GM06990 (cell line): ENCODE data around the gene ARSD.

Experiments
- DNase-seq: peaks from one replicate; pipeline ENCODE4 v3.0.0-alpha.2; 2011; ENCODE audit not compliant: insufficient read length; ENCODE audit errors: extremely low read depth
- H3K27me3 ChIP-seq: replicated peaks from 2 replicates; pipeline ENCODE4 v1.6.0; 2011; ENCODE audit warnings: low read length; ENCODE audit not compliant: control insufficient read depth, insufficient read depth
- H3K36me3 ChIP-seq: 2 replicates; pipeline ENCODE4 v1.5.1; 2011; ENCODE audit warnings: low read length; ENCODE audit not compliant: control insufficient read depth, insufficient read depth
- H3K4me3 ChIP-seq: replicated peaks from 2 replicates; pipeline ENCODE4 v1.5.1; 2011; ENCODE audit warnings: low read depth, mild to moderate bottlenecking, control low read depth, low read length
- TF ChIP-seq, protein P1 (sequence below): IDR thresholded peaks from 2 replicates; pipeline ENCODE4 v1.5.1; 2011; ENCODE audit warnings: low read length, control low read depth, mild to moderate bottlenecking, inconsistent platforms; ENCODE audit not compliant: insufficient read depth, poor library complexity, severe bottlenecking

Gene ARSD

DNA sequence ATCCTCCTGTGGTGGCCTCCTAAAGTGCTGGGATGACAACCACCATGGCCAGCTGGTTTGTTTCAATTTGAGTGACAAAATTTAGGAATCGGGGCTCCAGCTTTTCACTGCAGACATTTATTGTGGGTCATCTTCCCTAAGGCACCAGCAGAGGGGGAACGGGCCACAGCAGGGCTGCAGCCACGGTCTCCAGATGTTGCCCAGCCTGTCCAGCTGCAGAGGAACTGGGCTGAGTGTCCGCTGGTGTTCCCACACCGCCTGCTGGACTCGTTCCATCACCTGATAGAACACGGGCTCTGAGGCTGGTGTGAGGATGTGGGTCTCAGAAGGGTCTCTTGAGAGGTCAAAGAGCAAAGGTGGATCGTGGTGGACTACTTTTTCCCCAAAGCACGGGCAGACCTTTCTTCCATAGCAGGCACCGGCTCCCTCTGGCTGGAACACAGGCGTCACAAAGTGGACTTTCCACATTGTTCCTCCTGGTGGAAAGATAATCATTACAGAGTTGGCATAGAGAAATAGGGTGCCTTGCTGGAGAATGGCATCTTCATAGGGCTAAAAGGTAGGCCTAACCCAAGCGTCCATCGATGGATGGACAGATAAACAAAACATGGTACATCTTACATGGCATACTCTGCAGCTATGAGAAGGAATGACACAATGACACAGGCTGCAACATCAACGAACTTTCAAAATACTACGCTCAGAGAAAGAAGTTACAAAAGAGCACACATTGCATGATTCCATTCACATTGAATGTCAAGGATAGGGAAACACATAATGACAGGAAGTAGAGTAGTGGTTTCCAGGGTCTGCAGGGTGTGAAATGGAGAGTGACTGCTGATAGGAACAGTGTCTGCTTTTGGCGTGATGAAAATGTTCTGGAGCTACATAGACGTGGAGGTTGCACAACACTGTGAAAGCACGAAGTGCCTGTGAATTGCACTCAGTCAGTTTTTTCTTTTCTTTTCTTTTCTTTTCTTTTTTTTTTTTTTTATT, 5.9 kb upstream of the ARSD start:
- H3K4me3 ChIP-seq = no peak overlapping the region
- TF ChIP-seq, protein P1, sequence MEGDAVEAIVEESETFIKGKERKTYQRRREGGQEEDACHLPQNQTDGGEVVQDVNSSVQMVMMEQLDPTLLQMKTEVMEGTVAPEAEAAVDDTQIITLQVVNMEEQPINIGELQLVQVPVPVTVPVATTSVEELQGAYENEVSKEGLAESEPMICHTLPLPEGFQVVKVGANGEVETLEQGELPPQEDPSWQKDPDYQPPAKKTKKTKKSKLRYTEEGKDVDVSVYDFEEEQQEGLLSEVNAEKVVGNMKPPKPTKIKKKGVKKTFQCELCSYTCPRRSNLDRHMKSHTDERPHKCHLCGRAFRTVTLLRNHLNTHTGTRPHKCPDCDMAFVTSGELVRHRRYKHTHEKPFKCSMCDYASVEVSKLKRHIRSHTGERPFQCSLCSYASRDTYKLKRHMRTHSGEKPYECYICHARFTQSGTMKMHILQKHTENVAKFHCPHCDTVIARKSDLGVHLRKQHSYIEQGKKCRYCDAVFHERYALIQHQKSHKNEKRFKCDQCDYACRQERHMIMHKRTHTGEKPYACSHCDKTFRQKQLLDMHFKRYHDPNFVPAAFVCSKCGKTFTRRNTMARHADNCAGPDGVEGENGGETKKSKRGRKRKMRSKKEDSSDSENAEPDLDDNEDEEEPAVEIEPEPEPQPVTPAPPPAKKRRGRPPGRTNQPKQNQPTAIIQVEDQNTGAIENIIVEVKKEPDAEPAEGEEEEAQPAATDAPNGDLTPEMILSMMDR = no peak
- H3K36me3 ChIP-seq = no peaks in the 10 kb centered on the region
- no peaks in the 10 kb centered on the region for H3K27me3 ChIP-seq
- DNase-seq = no peak

DNA sequence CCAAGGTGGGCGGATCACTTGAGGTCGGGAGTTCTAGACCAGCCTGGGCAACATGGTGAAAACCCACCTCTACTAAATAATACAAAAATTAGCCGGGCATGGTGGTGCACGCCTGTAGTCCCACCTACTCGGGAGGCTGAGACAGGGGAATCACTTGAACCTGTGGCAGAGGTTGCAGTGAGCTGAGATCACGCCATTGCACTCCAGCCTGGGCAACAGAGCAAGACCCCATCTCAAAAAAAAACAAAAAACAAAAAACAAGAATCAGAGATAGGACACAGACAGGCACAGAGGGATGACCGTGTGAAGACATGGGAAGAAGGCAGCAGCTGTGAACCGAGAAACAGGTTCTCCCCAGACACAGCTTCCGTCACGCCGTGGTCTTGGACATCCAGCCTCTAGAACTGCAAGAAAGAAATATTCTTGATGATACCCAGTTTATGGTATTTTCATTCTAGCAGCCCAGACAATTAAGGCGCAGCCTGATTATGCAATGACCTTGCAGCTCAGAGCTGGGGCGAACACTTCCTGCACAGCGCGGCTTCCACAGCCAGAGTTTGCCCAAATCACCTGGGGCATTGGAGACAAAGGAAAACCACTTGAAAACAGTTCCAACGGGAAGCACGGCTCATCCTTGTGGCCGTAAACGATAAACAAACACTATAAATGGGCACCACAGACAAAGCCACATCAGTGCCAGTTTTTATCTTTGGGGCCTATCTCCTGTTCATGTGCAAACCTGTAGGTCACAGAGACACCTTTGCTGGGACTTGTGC, 4.2 kb upstream of the ARSD start:
- TF ChIP-seq, protein P1 = no peak
- Histone ChIP-seq H3K27me3 (no peaks in the 10 kb centered on the region), H3K4me3 (no peak overlapping the region), H3K36me3 (no peaks in the 10 kb centered on the region)
- no peak for DNase-seq

DNA sequence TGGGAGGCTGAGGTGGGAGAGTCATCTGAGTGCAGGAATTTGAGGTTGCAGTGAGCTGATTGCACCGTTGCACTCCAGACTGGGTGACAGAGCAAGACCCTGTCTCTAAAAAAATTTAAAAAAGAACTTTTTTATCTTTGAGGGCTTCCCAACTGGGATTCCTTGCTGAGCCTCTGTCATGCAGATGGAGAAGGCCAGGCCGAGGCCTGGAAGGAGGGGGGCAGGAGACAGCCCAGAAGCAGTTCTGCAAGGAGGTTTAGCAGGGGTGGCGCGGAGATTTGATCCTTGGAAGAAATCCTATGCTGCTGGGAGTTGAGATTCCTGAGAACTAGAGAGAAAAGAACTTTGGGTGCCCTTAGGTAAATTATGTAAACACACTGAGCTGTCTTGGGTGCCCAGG, 2.5 kb upstream of the ARSD start:
- no peaks in the 10 kb centered on the region for H3K27me3 ChIP-seq
- H3K36me3 ChIP-seq = no peaks in the 10 kb centered on the region
- no peak overlapping the region for H3K4me3 ChIP-seq
- TF ChIP-seq, protein P1 = no peak
- no peak for DNase-seq

DNA sequence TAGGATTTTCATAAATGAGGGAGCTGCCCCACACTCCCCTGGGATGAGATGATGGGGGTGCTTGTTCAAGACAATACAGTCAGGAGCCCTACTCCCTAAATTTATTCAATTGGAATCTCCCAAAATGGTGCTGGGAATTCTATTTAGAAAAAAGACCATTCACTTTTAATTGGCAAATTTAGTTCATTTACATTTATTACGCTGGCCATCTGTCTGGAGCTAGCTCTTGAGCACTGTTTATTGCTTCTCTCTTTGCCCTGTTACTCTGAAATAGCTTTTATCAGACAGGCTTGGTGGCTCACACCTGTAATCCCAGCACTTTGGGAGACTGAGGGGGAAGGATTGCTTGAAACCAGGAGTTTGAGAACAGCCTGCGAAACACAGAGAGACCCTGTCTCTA, 2.0 kb upstream of the ARSD start:
- no peak for DNase-seq
- Histone ChIP-seq H3K27me3 (no peaks in the 10 kb centered on the region), H3K4me3 (no peak overlapping the region), H3K36me3 (no peaks in the 10 kb centered on the region)
- TF ChIP-seq, protein P1 = no peak

DNA sequence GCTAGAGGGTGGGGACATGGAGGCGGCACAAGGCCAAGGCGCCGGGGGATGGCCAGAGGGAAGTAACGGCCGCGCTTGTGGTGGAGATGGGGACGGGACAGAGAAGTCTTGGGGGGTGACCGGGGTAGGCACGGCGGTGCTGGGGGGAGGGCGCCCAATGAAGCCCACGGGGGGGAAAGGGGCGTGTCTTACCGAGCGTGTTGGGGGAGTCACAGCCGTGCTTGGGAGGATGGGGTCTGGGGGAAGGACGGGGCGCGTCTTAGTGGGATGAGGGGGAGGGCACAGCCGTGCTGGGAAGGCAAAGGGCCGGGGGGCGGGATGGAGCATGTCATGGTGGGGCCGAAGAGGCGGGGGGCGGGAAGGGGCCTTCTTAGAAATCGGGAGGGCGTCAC, 952 bp downstream of the ARSD start:
- peak; percentile 20 for DNase-seq
- peak overlapping the region; percentile 70 for H3K4me3 ChIP-seq

More for the DNA sequence above, 952 bp downstream of the ARSD start:
- H3K36me3 ChIP-seq = no peaks in the 10 kb centered on the region
- TF ChIP-seq, protein P1 = no peak
- no peaks in the 10 kb centered on the region for H3K27me3 ChIP-seq
